GM18907 (cell line): Measurements from ENCODE around the gene PSMD6.

Experiments used
- ATAC-seq: cut with Tn5 transposase; IDR thresholded peaks from one replicate; pipeline ENCODE4 v1.9.1; 2021; ENCODE audit warnings: mild to moderate bottlenecking, moderate library complexity; ENCODE audit not compliant: unreplicated experiment

The PSMD6 gene

DNA sequence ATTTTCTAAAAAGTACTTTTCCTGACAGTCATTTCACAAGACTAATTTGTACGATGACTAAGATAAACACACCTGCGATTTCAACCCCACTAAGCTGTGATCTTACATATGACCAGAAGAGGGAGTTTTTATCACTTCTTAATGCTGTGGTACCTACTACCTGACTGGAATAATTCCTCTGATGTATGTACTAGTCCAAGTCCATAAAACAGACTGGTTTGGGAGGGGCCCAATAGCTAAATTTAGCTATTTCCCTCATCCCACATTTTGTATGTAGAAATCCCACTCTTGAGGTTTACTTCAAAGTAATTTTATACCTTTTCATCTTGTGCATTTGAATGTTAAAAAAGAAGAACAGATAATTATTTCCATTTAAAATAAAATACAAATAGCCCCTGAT is 61.4 kb downstream of the PSMD6 start:
- peak; percentile 82 for ATAC-seq
